Measurements from ENCODE around the gene PPCDC. TPM values are rescaled to one million over a fixed set of nuclear protein-coding genes. Genes with fewer than 3 reads are reported as not detected.

PPCDC gene
- total RNA-seq, 1 donor: 11.8 TPM

- peak overlapping the region; percentile 99 for H3K4me3 ChIP-seq (ENCODE audit: low read depth, low read length)
- no peak for TF ChIP-seq CTCF (IDR thresholded peaks at IDR 0.05; ENCODE audit: insufficient read depth, low read length)
- peak; percentile 39 for DNase-seq (ENCODE audit: low read depth)
Observed at GRCh38 chr15:75023872-75024636, 664 bp downstream of the PPCDC start.

GRCh38 chr15:75025107-75025506, 1.7 kb downstream of the PPCDC start:
- no peak for DNase-seq (ENCODE audit: low read depth)
- no peak for TF ChIP-seq CTCF (IDR thresholded peaks at IDR 0.05; ENCODE audit: insufficient read depth, low read length)
- no peak overlapping the region for H3K4me3 ChIP-seq (ENCODE audit: low read depth, low read length)

- H3K4me3 ChIP-seq (ENCODE audit: low read depth, low read length): no peak overlapping the region
- TF ChIP-seq CTCF (IDR thresholded peaks at IDR 0.05; ENCODE audit: insufficient read depth, low read length): no peak
- DNase-seq (ENCODE audit: low read depth): no peak
Observed at GRCh38 chr15:75025548-75026260, 2.3 kb downstream of the PPCDC start.

- no peak for DNase-seq (ENCODE audit: low read depth)
- no peak for TF ChIP-seq CTCF (IDR thresholded peaks at IDR 0.05; ENCODE audit: insufficient read depth, low read length)
- H3K4me3 ChIP-seq (ENCODE audit: low read depth, low read length): no peak overlapping the region
Observed at GRCh38 chr15:75027551-75027950, 4.2 kb downstream of the PPCDC start.

GRCh38 chr15:75028991-75029377, 5.6 kb downstream of the PPCDC start:
- TF ChIP-seq CTCF (IDR thresholded peaks at IDR 0.05; ENCODE audit: insufficient read depth, low read length): no peak
- no peak overlapping the region for H3K4me3 ChIP-seq (ENCODE audit: low read depth, low read length)

GRCh38 chr15:75029378-75030022, 6.1 kb downstream of the PPCDC start:
- peak overlapping the region; percentile 36 for H3K4me3 ChIP-seq (ENCODE audit: low read depth, low read length)
- DNase-seq (ENCODE audit: low read depth): peak; percentile 92
- TF ChIP-seq CTCF (IDR thresholded peaks at IDR 0.05; ENCODE audit: insufficient read depth, low read length): peak; percentile 90

More at GRCh38 chr15:75028991-75029377, 5.6 kb downstream of the PPCDC start:
- DNase-seq (ENCODE audit: low read depth): no peak
